ENCODE results near the gene GRIA2.

The GRIA2 gene

GRCh38 chr4:157358439-157358838 is 137.9 kb downstream of the GRIA2 start:
- DNase-seq (ENCODE audit: low read depth, low spot score), result no peak
- H3K27ac ChIP-seq, result no peak overlapping the region

DNA sequence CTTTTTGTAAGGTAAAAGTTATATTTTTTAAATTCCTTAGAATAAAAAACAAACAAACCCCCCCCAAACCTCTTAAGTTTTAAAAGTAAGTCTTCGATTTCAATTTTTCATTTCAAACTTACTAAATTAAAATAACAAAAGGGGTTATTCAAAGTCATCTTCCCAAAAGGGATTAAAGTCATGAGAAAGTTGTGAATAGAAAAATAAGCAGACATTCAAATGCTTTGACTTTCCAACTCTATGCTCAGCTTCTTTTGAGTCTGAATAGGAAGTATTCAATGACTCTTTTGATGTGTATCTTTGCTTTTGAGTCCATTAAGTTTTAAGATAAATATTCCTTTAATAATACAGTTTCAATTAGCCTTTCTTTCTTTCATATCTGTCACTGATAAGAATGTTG is 138.3 kb downstream of the GRIA2 start:
- no peak overlapping the region for H3K27ac ChIP-seq
- no peak for DNase-seq (ENCODE audit: low read depth, low spot score)

DNA sequence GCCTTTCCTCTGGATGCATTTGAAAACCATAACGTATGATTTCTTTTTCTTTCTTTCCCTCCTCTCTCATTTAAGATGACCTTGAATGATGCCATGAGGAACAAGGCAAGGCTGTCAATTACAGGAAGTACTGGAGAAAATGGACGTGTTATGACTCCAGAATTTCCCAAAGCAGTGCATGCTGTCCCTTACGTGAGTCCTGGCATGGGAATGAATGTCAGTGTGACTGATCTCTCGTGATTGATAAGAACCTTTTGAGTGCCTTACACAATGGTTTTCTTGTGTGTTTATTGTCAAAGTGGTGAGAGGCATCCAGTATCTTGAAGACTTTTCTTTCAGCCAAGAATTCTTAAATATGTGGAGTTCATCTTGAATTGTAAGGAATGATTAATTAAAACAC is 142.8 kb downstream of the GRIA2 start:
- no peak overlapping the region for H3K27ac ChIP-seq
- no peak for DNase-seq (ENCODE audit: low read depth, low spot score)

- H3K27ac ChIP-seq, result no peak overlapping the region
- DNase-seq (ENCODE audit: low read depth, low spot score), result no peak
Measured at GRCh38 chr4:157372154-157372553, 151.6 kb downstream of the GRIA2 start.

DNA sequence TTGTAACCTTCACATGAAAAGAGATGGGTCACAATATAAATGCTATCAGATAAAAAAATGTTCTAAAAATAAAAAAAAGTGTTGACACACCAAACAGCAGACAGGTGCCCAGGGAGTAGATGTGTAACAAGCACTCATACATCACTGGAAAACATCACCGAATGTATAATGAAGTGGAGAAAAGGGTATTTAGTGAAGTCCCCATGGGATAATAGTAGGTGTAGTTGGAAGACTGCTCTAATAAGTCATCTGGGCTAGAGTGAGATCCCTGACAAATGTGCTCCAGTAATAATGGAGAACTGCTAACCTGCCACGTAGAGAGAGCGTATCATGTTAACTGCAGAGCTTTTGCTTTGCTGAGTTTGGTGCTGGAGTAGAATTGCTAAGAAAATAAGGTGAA is 152.0 kb downstream of the GRIA2 start:
- DNase-seq (ENCODE audit: low read depth, low spot score), result no peak

GRCh38 chr4:157389741-157390140 is 169.2 kb downstream of the GRIA2 start:
- no peak for DNase-seq (ENCODE audit: low read depth, low spot score)
- no peak overlapping the region for H3K27ac ChIP-seq

More for the DNA sequence above, 152.0 kb downstream of the GRIA2 start:
- no peak overlapping the region for H3K27ac ChIP-seq

- H3K27ac ChIP-seq, result no peak overlapping the region
- no peak for DNase-seq (ENCODE audit: low read depth, low spot score)
Measured at GRCh38 chr4:157405070-157405469, 184.5 kb downstream of the GRIA2 start.

Data from epithelial cell of prostate (primary cell).